Ascending aorta (tissue), 2 donors: Measurements from ENCODE around the gene MOSMO. TPM values are rescaled to one million over a fixed set of nuclear protein-coding genes. Genes with fewer than 3 reads are reported as not detected.
"Not testable (repeated sequence)": the region's sequence is repeated elsewhere in the genome, so short reads cannot be mapped to it uniquely, and the experiment has no call there.

ENCODE experiments used
- DNase-seq, 2 donors: peaks; one replicate each; pipeline ENCODE4 v3.0.0-alpha.2; 2019; ENCODE audit warnings: low spot score in 2 of 2
- H3K27ac ChIP-seq, 2 donors: fragments of 200-600 bp; sonication (generic); one replicate each; pipeline ENCODE4 v1.5.1; 2016 to 2017; ENCODE audit warnings: mild to moderate bottlenecking in 1 of 2
- H3K27me3 ChIP-seq: fragments of 200-600 bp; sonication (generic); one replicate; pipeline ENCODE4 v1.5.1; 2017
- H3K36me3 ChIP-seq, 2 donors: fragments of 200-600 bp; sonication (generic); one replicate each; pipeline ENCODE4 v1.5.1; 2016
- H3K4me1 ChIP-seq, 2 donors: fragments of 200-600 bp; sonication (generic); one replicate each; pipeline ENCODE4 v1.5.1; 2016 to 2017; ENCODE audit warnings: mild to moderate bottlenecking in 1 of 2
- H3K4me3 ChIP-seq, 2 donors: fragments of 200-600 bp; sonication (generic); one replicate each; pipeline ENCODE4 v1.5.1; 2016 to 2017; ENCODE audit warnings: mild to moderate bottlenecking in 1 of 2
- H3K9me3 ChIP-seq, 2 donors: fragments of 200-600 bp; sonication (generic); one replicate each; pipeline ENCODE4 v1.5.1; 2016
- CTCF ChIP-seq, 3 experiments: fragments of 200-600 bp in 2 of 3; fragments of 450-650 bp in 1 of 3; sonication (generic) in 2 of 3; IDR thresholded peaks; one replicate each; pipeline ENCODE4 v1.5.1; 2016 to 2019; ENCODE audit warnings: antibody characterized with exemption in 3 of 3, mild to moderate bottlenecking in 1 of 3, moderate library complexity in 1 of 3
- intact Hi-C: fragments of 100-400 bp; cut with DNase I; formaldehyde crosslinking; loops from one replicate; pipeline ENCODE4 v1.15.1; 2023
- total RNA-seq: library from RNA; depleted of rRNA; stranded (reverse); fragments of >200 nt; gene quantifications from one replicate; pipeline ENCODE4 v1.1.0, GENCODE V29; 2016

Gene MOSMO
- total RNA-seq, 1 donor from 2014 or later, result 3.6 TPM

- Histone ChIP-seq H3K4me3 (no peak overlapping the region), H3K27me3 (no peaks in the 10 kb centered on the region), H3K27ac (no peak overlapping the region), H3K4me1 (no peaks in the 10 kb centered on the region), H3K9me3 (no peaks in the 10 kb centered on the region), H3K36me3 (no peaks in the 10 kb centered on the region)
- DNase-seq, result no peak
- TF ChIP-seq CTCF (IDR thresholded peaks at IDR 0.05), result no peak
- intact Hi-C loops, result no loop called here
Observed at GRCh38 chr16:22123146-22123545, 115.2 kb downstream of the MOSMO start.

- Histone ChIP-seq H3K27ac (no peak overlapping the region), H3K27me3 (no peaks in the 10 kb centered on the region), H3K4me1 (no peaks in the 10 kb centered on the region), H3K9me3 (peaks cover 0 to 5% of the 10 kb centered on the region in 2 donors), H3K4me3 (no peak overlapping the region), H3K36me3 (no peaks in the 10 kb centered on the region)
- intact Hi-C loops, result no loop called here
- DNase-seq, result no peak
- no peak for TF ChIP-seq CTCF (IDR thresholded peaks at IDR 0.05)
Observed at GRCh38 chr16:22123759-22124490, 116.0 kb downstream of the MOSMO start.

GRCh38 chr16:22124583-22125284 is 116.8 kb downstream of the MOSMO start:
- intact Hi-C loops, result no loop called here
- peaks cover 0 to 5% of the 10 kb centered on the region in 2 donors for H3K9me3 ChIP-seq
- no peak for TF ChIP-seq CTCF (IDR thresholded peaks at IDR 0.05)
- no peaks in the 10 kb centered on the region for H3K36me3 ChIP-seq
- H3K27me3 ChIP-seq, result no peaks in the 10 kb centered on the region
- H3K4me3 ChIP-seq, result no peak overlapping the region
- no peak for DNase-seq
- no peaks in the 10 kb centered on the region for H3K4me1 ChIP-seq
- H3K27ac ChIP-seq, result no peak overlapping the region

GRCh38 chr16:22126037-22126558 is 118.2 kb downstream of the MOSMO start:
- no peak for TF ChIP-seq CTCF (IDR thresholded peaks at IDR 0.05)
- intact Hi-C loops, result no loop called here
- no peaks in the 10 kb centered on the region for H3K36me3 ChIP-seq
- no peaks in the 10 kb centered on the region for H3K4me1 ChIP-seq
- DNase-seq, result no peak
- H3K27ac ChIP-seq, result no peak overlapping the region
- peaks cover 0 to 5% of the 10 kb centered on the region in 2 donors for H3K9me3 ChIP-seq
- no peaks in the 10 kb centered on the region for H3K27me3 ChIP-seq
- peak overlapping the region in 1 of 2 donors; percentile 30 for H3K4me3 ChIP-seq

GRCh38 chr16:22128537-22128936 is 120.6 kb downstream of the MOSMO start:
- H3K36me3 ChIP-seq, H3K9me3 ChIP-seq, H3K27me3 ChIP-seq, H3K4me1 ChIP-seq, H3K4me3 ChIP-seq, DNase-seq, intact Hi-C loops, H3K27ac ChIP-seq: not testable (repeated sequence)

- intact Hi-C loops, result no loop called here
- no peak for TF ChIP-seq CTCF (IDR thresholded peaks at IDR 0.05)
- Histone ChIP-seq H3K27me3 (no peaks in the 10 kb centered on the region), H3K9me3 (peaks cover 0 to 5% of the 10 kb centered on the region in 2 donors), H3K4me3 (no peak overlapping the region), H3K36me3 (no peaks in the 10 kb centered on the region), H3K27ac (no peak overlapping the region), H3K4me1 (no peaks in the 10 kb centered on the region)
- DNase-seq, result no peak
Observed at GRCh38 chr16:22130528-22130927, 122.6 kb downstream of the MOSMO start.
